ENCODE data around the gene FEZF2. TPM values are rescaled to one million over a fixed set of nuclear protein-coding genes. Genes with fewer than 3 reads are reported as not detected.
A peak's percentile ranks its signal among the peaks of the same experiment; 100 is the strongest.

FEZF2 gene
- total RNA-seq, 1 experiment from 2014 or later: not detected

GRCh38 chr3:62367763-62368195 is 5.6 kb downstream of the FEZF2 start:
- intact Hi-C loops (cut with micrococcal nuclease; ENCODE audit: unreplicated experiment): no loop called here
- no peak for DNase-seq (ENCODE audit: low spot score)
- Histone ChIP-seq H3K27me3 (replicated peaks; ENCODE audit: insufficient read depth, low read depth, low read length, poor library complexity) (peaks cover 94% of the 10 kb centered on the region), H3K9me3 (ENCODE audit: low read depth, low read length, poor library complexity, severe bottlenecking) (no peaks in the 10 kb centered on the region), H3K27ac (ENCODE audit: low read depth, low read length, poor library complexity, severe bottlenecking) (no peak overlapping the region), H3K4me1 (ENCODE audit: insufficient read depth, low read length, poor library complexity, severe bottlenecking) (no peaks in the 10 kb centered on the region), H3K36me3 (ENCODE audit: insufficient read depth, low read length, poor library complexity, severe bottlenecking) (no peaks in the 10 kb centered on the region), H3K4me3 (ENCODE audit: low read depth, low read length, poor library complexity, severe bottlenecking) (no peak overlapping the region)
- ChIA-PET CTCF (no interaction called here), POLR2A (ENCODE audit: low non-redundant PET) (no interaction called here)
- BruUV-seq (replicated peaks): no TSS peak
- TF ChIP-seq EZH2 (IDR thresholded peaks at IDR 0.05; ENCODE audit: borderline replicate concordance, low read depth, low read length, poor library complexity, severe bottlenecking) (peak; percentile 36), CTCF (conservative IDR thresholded peaks at IDR 0.05; ENCODE audit: low read depth, low read length) (no peak)

DNA sequence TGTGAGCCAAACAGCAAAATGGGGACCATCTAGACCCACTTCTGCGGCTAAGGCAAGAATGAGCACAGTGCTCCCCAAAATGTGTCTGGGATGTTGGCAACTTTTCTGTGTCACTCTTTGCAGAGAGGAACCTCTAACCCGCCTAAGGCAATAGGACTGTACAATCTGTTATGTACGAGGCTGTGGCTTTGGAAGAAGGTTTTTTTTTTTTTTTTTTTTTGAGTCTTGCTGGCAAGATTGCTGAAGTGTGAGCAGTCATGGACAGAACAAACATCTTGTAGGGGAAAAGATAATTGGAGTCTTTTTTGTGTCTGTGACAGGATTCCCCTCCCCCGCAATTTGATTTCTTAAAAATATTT is 7.2 kb downstream of the FEZF2 start:
- no peaks in the 10 kb centered on the region for H3K36me3 ChIP-seq (ENCODE audit: insufficient read depth, low read length, poor library complexity, severe bottlenecking)
- TF ChIP-seq CTCF (conservative IDR thresholded peaks at IDR 0.05; ENCODE audit: low read depth, low read length): no peak
- no peak for TF ChIP-seq EZH2 (IDR thresholded peaks at IDR 0.05; ENCODE audit: borderline replicate concordance, low read depth, low read length, poor library complexity, severe bottlenecking)
- ChIA-PET POLR2A (ENCODE audit: low non-redundant PET) (no interaction called here), CTCF (no interaction called here)
- H3K9me3 ChIP-seq (ENCODE audit: low read depth, low read length, poor library complexity, severe bottlenecking): no peaks in the 10 kb centered on the region
- intact Hi-C loops (cut with micrococcal nuclease; ENCODE audit: unreplicated experiment): no loop called here
- H3K27ac ChIP-seq (ENCODE audit: low read depth, low read length, poor library complexity, severe bottlenecking): no peak overlapping the region
- peaks cover 80% of the 10 kb centered on the region for H3K27me3 ChIP-seq (replicated peaks; ENCODE audit: insufficient read depth, low read depth, low read length, poor library complexity)
- no peaks in the 10 kb centered on the region for H3K4me1 ChIP-seq (ENCODE audit: insufficient read depth, low read length, poor library complexity, severe bottlenecking)
- BruUV-seq (replicated peaks): no TSS peak
- no peak for DNase-seq (ENCODE audit: low spot score)
- H3K4me3 ChIP-seq (ENCODE audit: low read depth, low read length, poor library complexity, severe bottlenecking): no peak overlapping the region

DNA sequence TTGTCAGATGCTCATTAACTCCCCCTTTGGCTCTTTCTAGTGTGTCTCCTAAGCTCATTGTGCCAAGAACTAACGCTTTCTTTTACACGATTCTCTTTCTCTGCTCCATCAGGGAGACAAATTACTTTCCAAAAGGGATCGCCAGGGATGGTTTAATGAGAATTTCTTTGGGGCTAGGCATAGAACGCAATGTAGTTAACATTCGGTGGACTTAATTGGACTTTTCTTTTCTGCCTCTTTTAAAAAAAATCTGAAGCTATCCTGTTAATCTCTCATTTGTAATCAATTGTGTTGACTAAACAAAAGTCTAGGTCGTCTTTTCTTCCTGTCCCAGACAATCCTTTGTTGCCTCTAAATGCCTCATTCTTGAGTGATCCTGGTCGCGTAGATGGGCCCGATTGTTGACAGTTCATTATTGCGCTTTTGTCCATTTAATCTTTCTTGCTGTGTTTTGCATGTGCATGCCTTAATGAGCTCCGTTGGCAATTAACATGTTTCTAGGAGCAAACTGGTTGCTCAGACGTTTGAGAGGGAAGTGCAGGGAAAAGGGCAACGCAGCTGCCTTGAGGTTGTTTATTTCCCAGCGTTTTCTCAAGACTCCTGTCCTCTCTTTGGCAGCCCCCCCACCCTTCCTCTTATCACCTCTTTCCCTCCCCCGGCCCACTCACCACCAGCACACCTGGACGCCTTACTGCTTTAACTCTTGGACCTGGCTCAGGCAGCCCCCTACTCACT is 7.8 kb downstream of the FEZF2 start:
- BruUV-seq (replicated peaks): no TSS peak

More for the DNA sequence above, 7.8 kb downstream of the FEZF2 start:
- intact Hi-C loops (cut with micrococcal nuclease; ENCODE audit: unreplicated experiment): no loop called here
- no peaks in the 10 kb centered on the region for H3K4me1 ChIP-seq (ENCODE audit: insufficient read depth, low read length, poor library complexity, severe bottlenecking)
- H3K4me3 ChIP-seq (ENCODE audit: low read depth, low read length, poor library complexity, severe bottlenecking): no peak overlapping the region
- peaks cover 75% of the 10 kb centered on the region for H3K27me3 ChIP-seq (replicated peaks; ENCODE audit: insufficient read depth, low read depth, low read length, poor library complexity)
- no peaks in the 10 kb centered on the region for H3K36me3 ChIP-seq (ENCODE audit: insufficient read depth, low read length, poor library complexity, severe bottlenecking)
- POLR2A ChIA-PET (ENCODE audit: low non-redundant PET): no interaction called here
- no peak for DNase-seq (ENCODE audit: low spot score)
- TF ChIP-seq CTCF (conservative IDR thresholded peaks at IDR 0.05; ENCODE audit: low read depth, low read length): no peak
- TF ChIP-seq EZH2 (IDR thresholded peaks at IDR 0.05; ENCODE audit: borderline replicate concordance, low read depth, low read length, poor library complexity, severe bottlenecking): no peak
- H3K27ac ChIP-seq (ENCODE audit: low read depth, low read length, poor library complexity, severe bottlenecking): no peak overlapping the region
- CTCF ChIA-PET: no interaction called here
- no peaks in the 10 kb centered on the region for H3K9me3 ChIP-seq (ENCODE audit: low read depth, low read length, poor library complexity, severe bottlenecking)
